ENCODE results near the gene MRPL20. TPM values are rescaled to one million over a fixed set of nuclear protein-coding genes. Genes with fewer than 3 reads are reported as not detected.
"Not testable (repeated sequence)": the region's sequence is repeated elsewhere in the genome, so short reads cannot be mapped to it uniquely, and the experiment has no call there.

MRPL20 gene
- polyA plus RNA-seq, 3 donors = 84.3 to 186 (median 156) TPM

- Histone ChIP-seq H3K36me3 (replicated peaks in 1 of 2; ENCODE audit: control insufficient read depth in 1 of 2, insufficient read depth in 2 of 2, low read length in 2 of 2) (no peaks in the 10 kb centered on the region), H4K20me1 (ENCODE audit: insufficient read depth, low read length) (no peaks in the 10 kb centered on the region), H3K79me2 (ENCODE audit: insufficient read depth, low read length) (no peaks in the 10 kb centered on the region), H3K4me2 (replicated peaks; ENCODE audit: extremely low read depth, low read length, poor library complexity, severe bottlenecking) (no peak overlapping the region), H3K4me3 (replicated peaks in 1 of 3; ENCODE audit: low read depth in 2 of 3, low read length in 3 of 3) (no peak overlapping the region), H3K27me3 (ENCODE audit: control insufficient read depth in 2 of 2, insufficient read depth in 2 of 2, low read length in 2 of 2) (peaks cover under 1 to 9% of the 10 kb centered on the region in 2 donors), H3K4me1 (ENCODE audit: control insufficient read depth in 1 of 2, insufficient read depth in 2 of 2, low read length in 2 of 2) (no peaks in the 10 kb centered on the region), H3K9me3 (replicated peaks in 1 of 2; ENCODE audit: control insufficient read depth in 1 of 2, insufficient read depth in 1 of 2, low read length in 2 of 2) (peaks cover 10 to 21% of the 10 kb centered on the region in 2 donors), H2AFZ (ENCODE audit: insufficient read depth, low read depth, low read length, poor library complexity, severe bottlenecking) (no peak overlapping the region), H3K27ac (ENCODE audit: low read depth in 1 of 2, low read length in 2 of 2) (no peak overlapping the region), H3K9ac (ENCODE audit: insufficient read depth, low read length, poor library complexity, severe bottlenecking) (no peak overlapping the region)
- WGBS (ENCODE audit: insufficient coverage) = 87% methylated on average over 11 of the region's 13 CpGs
- H3K4me1 Mint-ChIP-seq = no peaks in the 10 kb centered on the region
- peaks cover 11 to 12% (median 12%) of the 10 kb centered on the region in 3 donors for H3K27me3 Mint-ChIP-seq (ENCODE audit: low read depth in 3 of 3)
- H3K9me3 Mint-ChIP-seq = peaks cover 10 to 26% (median 20%) of the 10 kb centered on the region in 7 donors
- H3K36me3 Mint-ChIP-seq = peaks cover 0 to 3% of the 10 kb centered on the region in 2 donors
- TF ChIP-seq, protein P1, sequence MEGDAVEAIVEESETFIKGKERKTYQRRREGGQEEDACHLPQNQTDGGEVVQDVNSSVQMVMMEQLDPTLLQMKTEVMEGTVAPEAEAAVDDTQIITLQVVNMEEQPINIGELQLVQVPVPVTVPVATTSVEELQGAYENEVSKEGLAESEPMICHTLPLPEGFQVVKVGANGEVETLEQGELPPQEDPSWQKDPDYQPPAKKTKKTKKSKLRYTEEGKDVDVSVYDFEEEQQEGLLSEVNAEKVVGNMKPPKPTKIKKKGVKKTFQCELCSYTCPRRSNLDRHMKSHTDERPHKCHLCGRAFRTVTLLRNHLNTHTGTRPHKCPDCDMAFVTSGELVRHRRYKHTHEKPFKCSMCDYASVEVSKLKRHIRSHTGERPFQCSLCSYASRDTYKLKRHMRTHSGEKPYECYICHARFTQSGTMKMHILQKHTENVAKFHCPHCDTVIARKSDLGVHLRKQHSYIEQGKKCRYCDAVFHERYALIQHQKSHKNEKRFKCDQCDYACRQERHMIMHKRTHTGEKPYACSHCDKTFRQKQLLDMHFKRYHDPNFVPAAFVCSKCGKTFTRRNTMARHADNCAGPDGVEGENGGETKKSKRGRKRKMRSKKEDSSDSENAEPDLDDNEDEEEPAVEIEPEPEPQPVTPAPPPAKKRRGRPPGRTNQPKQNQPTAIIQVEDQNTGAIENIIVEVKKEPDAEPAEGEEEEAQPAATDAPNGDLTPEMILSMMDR (IDR thresholded peaks at IDR 0.05) = no peak
- intact Hi-C loops (cut with micrococcal nuclease) = no loop called here
- no peak overlapping the region for H3K4me3 Mint-ChIP-seq
- no peak for DNase-seq
- H3K27ac Mint-ChIP-seq = no peak overlapping the region
Measured at GRCh38 chr1:1415751-1416150, 8.7 kb upstream of the MRPL20 start.

GRCh38 chr1:1412311-1412902 lies 5.3 kb upstream of the MRPL20 start:
- Histone ChIP-seq H3K4me1 (ENCODE audit: control insufficient read depth in 1 of 2, insufficient read depth in 2 of 2, low read length in 2 of 2) (peaks cover 9 to 14% of the 10 kb centered on the region in 2 donors), H3K9me3 (replicated peaks in 1 of 2; ENCODE audit: control insufficient read depth in 1 of 2, insufficient read depth in 1 of 2, low read length in 2 of 2) (peaks cover 10 to 21% of the 10 kb centered on the region in 2 donors), H3K79me2 (ENCODE audit: insufficient read depth, low read length) (peaks cover 16% of the 10 kb centered on the region)
- H3K4me1 Mint-ChIP-seq = peaks cover 14% of the 10 kb centered on the region
- peaks cover 10 to 28% (median 20%) of the 10 kb centered on the region in 7 donors for H3K9me3 Mint-ChIP-seq
- H3K27ac ChIP-seq (ENCODE audit: low read depth in 1 of 2, low read length in 2 of 2); H3K27me3 Mint-ChIP-seq (ENCODE audit: low read depth in 3 of 3); H2AFZ ChIP-seq (ENCODE audit: insufficient read depth, low read depth, low read length, poor library complexity, severe bottlenecking); H4K20me1 ChIP-seq (ENCODE audit: insufficient read depth, low read length); H3K4me3 Mint-ChIP-seq; intact Hi-C loops (cut with micrococcal nuclease); H3K9ac ChIP-seq (ENCODE audit: insufficient read depth, low read length, poor library complexity, severe bottlenecking); H3K4me2 ChIP-seq (replicated peaks; ENCODE audit: extremely low read depth, low read length, poor library complexity, severe bottlenecking); H3K27ac Mint-ChIP-seq; H3K36me3 ChIP-seq (replicated peaks in 1 of 2; ENCODE audit: control insufficient read depth in 1 of 2, insufficient read depth in 2 of 2, low read length in 2 of 2); H3K27me3 ChIP-seq (ENCODE audit: control insufficient read depth in 2 of 2, insufficient read depth in 2 of 2, low read length in 2 of 2); H3K4me3 ChIP-seq (replicated peaks in 1 of 3; ENCODE audit: low read depth in 2 of 3, low read length in 3 of 3); DNase-seq; H3K36me3 Mint-ChIP-seq: not testable (repeated sequence)
- no CpG with 5 or more reads among the region's 11 CpGs for WGBS (ENCODE audit: insufficient coverage)

Measured in CD14-positive monocyte (primary cell).